Thyroid gland (tissue), 4 donors: ENCODE measurements around the gene DAGLA. TPM values are rescaled to one million over a fixed set of nuclear protein-coding genes. Genes with fewer than 3 reads are reported as not detected.
A peak's percentile ranks its signal among the peaks of the same experiment; 100 is the strongest.

ENCODE experiments used
- DNase-seq, 2 donors: peaks; one replicate each; pipeline ENCODE4 v3.0.0-alpha.2; 2019
- H3K27ac ChIP-seq, 3 donors: fragments of 200-600 bp; sonication (generic); 1 replicate in 2 of 3; 2 replicates in 1 of 3; pipeline ENCODE4 v1.5.1; 2016 to 2019; ENCODE audit warnings: mild to moderate bottlenecking in 1 of 3, moderate library complexity in 1 of 3
- H3K27me3 ChIP-seq: fragments of 200-600 bp; sonication (generic); one replicate; pipeline ENCODE4 v1.5.1; 2019
- H3K36me3 ChIP-seq, 2 donors: fragments of 200-600 bp; sonication (generic); one replicate each; pipeline ENCODE4 v1.5.1; 2016 to 2019
- H3K4me1 ChIP-seq, 2 donors: fragments of 200-600 bp; sonication (generic); one replicate each; pipeline ENCODE4 v1.5.1; 2017 to 2019
- H3K4me3 ChIP-seq, 3 donors: fragments of 200-600 bp; sonication (generic); replicated peaks in 1 of 3; 1 replicate in 2 of 3; 2 replicates in 1 of 3; pipeline ENCODE4 v1.5.1; 2016; ENCODE audit warnings: mild to moderate bottlenecking in 1 of 3
- H3K9me3 ChIP-seq: fragments of 200-600 bp; sonication (generic); one replicate; pipeline ENCODE4 v1.5.1; 2017
- CTCF ChIP-seq, 6 experiments: fragments of 200-600 bp in 3 of 6; fragments of 450-650 bp in 3 of 6; sonication (generic) in 3 of 6; IDR thresholded peaks; one replicate each; pipeline ENCODE4 v1.5.1; 2016 to 2019; ENCODE audit warnings: antibody characterized with exemption in 6 of 6, mild to moderate bottlenecking in 2 of 6, inconsistent platforms in 1 of 6, moderate library complexity in 1 of 6
- POLR2A ChIP-seq, 2 donors: fragments of 450-650 bp; IDR thresholded peaks; one replicate each; pipeline ENCODE4 v1.6.1; 2017; ENCODE audit warnings: antibody characterized with exemption in 2 of 2, mild to moderate bottlenecking in 2 of 2, moderate library complexity in 1 of 2
- WGBS, 2 donors: methylation state at CpG; one replicate each; pipeline ENCODE4 v1.1.5; 2017; 5-methylcytosine and 5-hydroxymethylcytosine counted together
- intact Hi-C: fragments of 100-400 bp; cut with DNase I; formaldehyde crosslinking; loops from one replicate; pipeline ENCODE4 v1.15.1; 2023
- total RNA-seq, 4 donors: library from RNA; depleted of rRNA; stranded (reverse); fragments of >200 nt; gene quantifications; one replicate each; pipeline ENCODE4 v1.2.3, GENCODE V29; 2016

The DAGLA gene
- total RNA-seq, 4 donors from 2014 or later: 1.7 to 2.8 (median 1.9) TPM

- Histone ChIP-seq H3K4me1 (peaks cover 14 to 39% of the 10 kb centered on the region in 2 donors), H3K4me3 (no peak overlapping the region), H3K36me3 (no peaks in the 10 kb centered on the region), H3K27ac (no peak overlapping the region), H3K27me3 (no peaks in the 10 kb centered on the region), H3K9me3 (no peaks in the 10 kb centered on the region)
- 92 to 94% methylated on average over 13 to 14 of the region's 14 CpGs for whole genome bisulfite sequencing, 2 donors
- intact Hi-C loops: no loop called here
- DNase-seq: no peak
- TF ChIP-seq POLR2A (IDR thresholded peaks at IDR 0.05): no peak
- no peak for TF ChIP-seq CTCF (IDR thresholded peaks at IDR 0.05)
These were observed 4.9 kb downstream of the DAGLA start for GRCh38 chr11:61684870-61685616.

DNA sequence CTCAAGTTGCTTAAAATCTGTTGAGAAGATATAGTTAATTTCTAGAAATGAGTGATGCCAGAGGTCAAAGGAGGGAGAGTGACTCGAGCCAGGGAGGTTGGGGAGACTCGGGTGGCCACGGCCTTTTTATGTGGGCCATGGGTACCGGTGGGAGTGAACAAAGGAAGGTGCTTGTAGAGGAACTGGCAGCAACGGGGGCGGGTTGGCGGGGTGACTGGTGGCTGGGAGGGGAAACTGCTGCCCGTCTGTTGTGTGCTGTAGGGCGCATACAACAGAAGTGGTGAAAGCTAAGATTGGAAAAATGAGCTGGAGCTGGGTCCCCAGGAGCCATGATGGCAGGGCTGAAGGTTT, 5.4 kb downstream of the DAGLA start:
- no peaks in the 10 kb centered on the region for H3K27me3 ChIP-seq
- H3K9me3 ChIP-seq: no peaks in the 10 kb centered on the region
- no peak overlapping the region for H3K4me3 ChIP-seq
- H3K4me1 ChIP-seq: peaks cover 13 to 40% of the 10 kb centered on the region in 2 donors
- no peak for DNase-seq
- no peak overlapping the region for H3K27ac ChIP-seq
- intact Hi-C loops: no loop called here
- TF ChIP-seq POLR2A (IDR thresholded peaks at IDR 0.05): no peak
- WGBS, 2 donors: 84 to 93% methylated on average over 9 of the region's 9 CpGs
- H3K36me3 ChIP-seq: no peaks in the 10 kb centered on the region

GRCh38 chr11:61686066-61686465, 5.9 kb downstream of the DAGLA start:
- H3K4me1 ChIP-seq: peaks cover 10 to 40% of the 10 kb centered on the region in 2 donors

DNA sequence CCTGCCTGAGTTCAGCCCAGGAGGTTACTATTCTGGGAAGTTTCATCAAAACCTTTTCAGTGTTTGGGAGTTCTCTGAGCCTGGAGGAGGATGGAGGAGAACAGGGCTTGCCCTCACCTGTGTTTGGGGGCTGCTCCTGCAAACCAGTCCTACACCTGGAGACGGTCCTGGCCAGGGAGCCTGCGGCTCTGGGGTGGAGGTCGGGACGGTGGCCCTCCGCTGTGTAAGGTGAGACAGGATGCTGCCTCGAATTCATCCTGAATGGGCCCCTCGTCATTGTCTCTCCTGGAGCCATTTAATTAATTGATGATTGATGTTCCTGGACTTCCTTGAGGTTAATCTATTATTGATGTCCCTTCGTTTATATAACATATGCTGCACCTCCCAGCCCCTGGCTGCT, 6.3 kb downstream of the DAGLA start:
- Histone ChIP-seq H3K9me3 (no peaks in the 10 kb centered on the region), H3K4me1 (peaks cover 12 to 40% of the 10 kb centered on the region in 2 donors), H3K27ac (no peak overlapping the region), H3K27me3 (no peaks in the 10 kb centered on the region), H3K36me3 (no peaks in the 10 kb centered on the region), H3K4me3 (no peak overlapping the region)
- no peak for DNase-seq
- intact Hi-C loops: no loop called here
- 91 to 94% methylated on average over 8 of the region's 8 CpGs for WGBS, 2 donors
- TF ChIP-seq POLR2A (IDR thresholded peaks at IDR 0.05) (no peak), CTCF (IDR thresholded peaks at IDR 0.05) (no peak)

More at GRCh38 chr11:61686066-61686465, 5.9 kb downstream of the DAGLA start:
- Histone ChIP-seq H3K27me3 (no peaks in the 10 kb centered on the region), H3K9me3 (no peaks in the 10 kb centered on the region), H3K36me3 (no peaks in the 10 kb centered on the region), H3K27ac (no peak overlapping the region), H3K4me3 (no peak overlapping the region)
- no peak for DNase-seq
- WGBS, 2 donors: 75 to 90% methylated on average over 8 of the region's 8 CpGs
- intact Hi-C loops: no loop called here
- TF ChIP-seq POLR2A (IDR thresholded peaks at IDR 0.05) (no peak), CTCF (IDR thresholded peaks at IDR 0.05) (no peak)

GRCh38 chr11:61687420-61687819, 7.2 kb downstream of the DAGLA start:
- Histone ChIP-seq H3K9me3 (no peaks in the 10 kb centered on the region), H3K27me3 (no peaks in the 10 kb centered on the region), H3K4me1 (peaks cover 14 to 41% of the 10 kb centered on the region in 2 donors), H3K4me3 (no peak overlapping the region), H3K27ac (no peak overlapping the region), H3K36me3 (no peaks in the 10 kb centered on the region)
- peak; percentile 29 to 34 for DNase-seq
- TF ChIP-seq CTCF (IDR thresholded peaks at IDR 0.05): no peak
- no peak for TF ChIP-seq POLR2A (IDR thresholded peaks at IDR 0.05)
- WGBS, 2 donors: 89 to 94% methylated on average over 11 of the region's 11 CpGs
- intact Hi-C loops: no loop called here
